Globus pallidus (tissue), 1 donor: ENCODE data around the gene POU6F2.
"Not testable (repeated sequence)": the region's sequence is repeated elsewhere in the genome, so short reads cannot be mapped to it uniquely, and the experiment has no call there.

Source experiments
- DNase-seq: peaks from one replicate; pipeline ENCODE4 v3.0.0-alpha.2; 2015; ENCODE audit warnings: low spot score

The POU6F2 gene, protein sequence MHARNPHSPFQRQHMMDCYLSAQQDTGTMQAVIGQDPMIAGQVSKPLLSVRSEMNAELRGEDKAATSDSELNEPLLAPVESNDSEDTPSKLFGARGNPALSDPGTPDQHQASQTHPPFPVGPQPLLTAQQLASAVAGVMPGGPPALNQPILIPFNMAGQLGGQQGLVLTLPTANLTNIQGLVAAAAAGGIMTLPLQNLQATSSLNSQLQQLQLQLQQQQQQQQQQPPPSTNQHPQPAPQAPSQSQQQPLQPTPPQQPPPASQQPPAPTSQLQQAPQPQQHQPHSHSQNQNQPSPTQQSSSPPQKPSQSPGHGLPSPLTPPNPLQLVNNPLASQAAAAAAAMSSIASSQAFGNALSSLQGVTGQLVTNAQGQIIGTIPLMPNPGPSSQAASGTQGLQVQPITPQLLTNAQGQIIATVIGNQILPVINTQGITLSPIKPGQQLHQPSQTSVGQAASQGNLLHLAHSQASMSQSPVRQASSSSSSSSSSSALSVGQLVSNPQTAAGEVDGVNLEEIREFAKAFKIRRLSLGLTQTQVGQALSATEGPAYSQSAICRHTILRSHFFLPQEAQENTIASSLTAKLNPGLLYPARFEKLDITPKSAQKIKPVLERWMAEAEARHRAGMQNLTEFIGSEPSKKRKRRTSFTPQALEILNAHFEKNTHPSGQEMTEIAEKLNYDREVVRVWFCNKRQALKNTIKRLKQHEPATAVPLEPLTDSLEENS

DNA sequence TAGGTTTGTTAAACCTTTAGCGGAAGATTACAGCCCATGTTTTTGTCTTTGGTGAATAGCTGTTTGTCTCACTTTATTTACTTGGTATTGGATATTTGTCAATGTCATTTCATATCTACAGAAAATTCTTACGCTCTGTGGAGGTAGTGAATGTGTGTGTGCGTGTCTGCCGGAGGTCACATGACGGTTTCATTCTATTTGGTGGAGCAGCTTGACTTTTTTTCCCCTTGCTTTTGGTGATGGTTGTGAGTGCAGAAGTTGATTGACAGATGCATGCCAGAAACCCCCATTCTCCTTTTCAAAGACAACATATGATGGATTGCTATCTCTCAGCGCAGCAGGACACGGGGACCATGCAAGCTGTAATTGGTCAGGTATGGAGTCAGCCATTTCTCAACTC is at the start of gene POU6F2:
Gene POU6F2, plus strand, starts transcription at position 225 of the 400 bp plus-strand sequence. Its CDS starts 45 bp downstream, at position 270.
- DNase-seq = no peak

GRCh38 chr7:38928506-38928905 is 49.2 kb upstream of the POU6F2 start:
- no peak for DNase-seq

DNA sequence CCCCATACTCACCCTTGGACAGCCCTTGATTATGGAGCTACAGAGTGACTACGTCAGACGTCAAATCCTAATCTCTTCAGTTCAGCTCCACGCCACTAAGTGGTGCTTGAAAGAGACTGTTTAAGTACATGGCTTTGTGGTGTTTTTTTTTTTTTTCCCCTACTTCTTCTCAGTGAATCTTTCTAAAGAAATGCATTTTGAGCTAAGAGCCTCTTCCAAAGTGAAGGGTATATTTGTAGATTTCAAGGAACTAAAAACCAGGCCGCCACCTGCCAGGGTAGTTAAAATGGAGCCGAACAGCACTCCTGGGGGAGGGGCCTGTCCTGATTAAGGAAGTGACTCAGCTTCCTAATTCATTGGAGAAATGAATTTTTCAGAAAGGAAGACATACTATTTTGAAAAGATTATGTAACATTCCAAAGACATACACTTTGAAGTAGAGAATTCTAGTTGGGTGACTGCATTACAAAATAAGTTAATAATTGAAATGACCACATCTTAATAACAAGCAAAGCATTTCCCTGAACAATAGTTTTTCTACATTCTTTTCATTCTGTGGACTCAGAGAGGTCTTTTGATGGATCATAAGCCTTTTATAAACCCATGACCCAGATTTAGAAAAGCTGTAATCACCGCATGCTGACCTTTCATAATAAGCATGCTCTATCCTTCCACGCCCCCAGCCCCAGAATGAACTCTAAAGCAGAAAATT is 48.1 kb upstream of the POU6F2 start:
- no peak for DNase-seq

DNA sequence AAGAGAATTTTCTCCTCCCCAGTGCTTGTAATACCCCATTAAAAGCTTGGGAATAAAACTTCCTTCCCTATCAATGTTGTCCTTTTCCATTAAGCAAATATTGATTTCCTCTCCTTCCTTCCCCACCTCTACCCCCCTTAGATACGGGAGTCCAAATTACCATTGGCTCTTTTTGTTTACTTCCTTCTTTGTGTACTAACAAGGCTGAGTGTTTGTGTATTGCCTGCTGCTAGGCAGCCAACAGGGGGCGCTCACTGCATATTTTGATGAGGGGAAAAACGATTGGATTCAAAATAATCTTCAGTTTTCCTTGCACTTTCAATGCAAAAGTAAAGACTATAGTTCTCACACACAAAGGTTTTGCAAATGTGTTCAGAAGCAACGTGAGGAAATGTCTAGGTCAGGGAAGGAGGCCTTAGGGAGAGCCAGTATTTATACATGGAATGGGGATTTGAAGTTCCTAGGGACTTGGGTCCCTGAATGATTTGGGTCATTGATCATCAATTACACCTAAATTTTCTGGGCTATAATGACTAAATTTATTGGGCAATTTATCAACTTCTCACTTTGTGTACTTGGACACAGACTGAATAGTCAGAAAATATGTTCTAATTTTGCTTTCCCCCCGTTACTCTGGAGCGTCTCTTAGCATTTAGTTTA is 45.1 kb upstream of the POU6F2 start:
- DNase-seq = peak; percentile 47

GRCh38 chr7:38934051-38934450 is 43.7 kb upstream of the POU6F2 start:
- DNase-seq = no peak

DNA sequence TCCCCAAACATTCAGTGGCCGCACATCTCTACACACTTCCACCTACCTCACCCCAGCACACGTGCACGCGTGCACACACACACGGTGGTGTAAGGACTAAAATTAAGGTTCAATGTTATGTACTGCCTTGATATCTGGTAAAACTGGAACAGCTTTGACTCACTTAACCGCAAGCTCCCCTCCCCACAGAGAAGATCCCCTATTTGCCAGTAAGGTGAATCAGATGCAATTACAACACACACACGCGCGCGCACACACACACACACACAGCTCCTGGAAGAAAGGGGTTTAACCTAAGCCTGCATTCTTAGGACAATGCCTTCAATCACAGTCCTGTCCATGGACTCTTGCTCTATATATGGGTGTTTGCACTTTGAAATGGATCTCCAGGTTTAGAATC is 43.2 kb upstream of the POU6F2 start:
- DNase-seq = no peak

- no peak for DNase-seq
Observed at GRCh38 chr7:38936641-38937040, 41.1 kb upstream of the POU6F2 start.

GRCh38 chr7:38938001-38938485 is 39.7 kb upstream of the POU6F2 start:
- DNase-seq = no peak

DNA sequence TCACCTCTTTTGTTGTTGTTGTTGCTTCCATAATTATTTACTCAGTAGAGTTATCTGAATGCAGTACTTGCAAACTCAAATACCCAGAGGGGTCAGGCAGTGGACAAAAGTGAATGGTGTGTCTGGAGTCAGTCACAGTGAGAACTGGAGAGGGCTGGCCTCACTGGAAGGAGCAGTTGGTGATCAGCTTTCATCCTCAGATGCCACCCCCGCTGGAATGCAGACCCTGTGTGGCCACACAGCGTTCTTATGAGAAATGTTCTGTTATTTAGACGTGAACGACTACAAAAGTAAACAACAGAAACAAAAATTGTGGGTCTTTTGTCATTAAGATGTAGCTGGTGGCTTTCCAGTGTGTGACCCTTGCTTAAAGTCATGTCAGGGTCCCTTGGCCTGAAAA is 39.1 kb upstream of the POU6F2 start:
- DNase-seq = no peak

- DNase-seq = no peak
Observed at GRCh38 chr7:38940774-38941173, 36.9 kb upstream of the POU6F2 start.

GRCh38 chr7:38942431-38943051 is 35.2 kb upstream of the POU6F2 start:
- DNase-seq = no peak

- DNase-seq = not testable (repeated sequence)
Observed at GRCh38 chr7:38947541-38947940, 30.2 kb upstream of the POU6F2 start.

GRCh38 chr7:38950309-38950708 is 27.4 kb upstream of the POU6F2 start:
- no peak for DNase-seq

GRCh38 chr7:38951213-38951612 is 26.5 kb upstream of the POU6F2 start:
- no peak for DNase-seq

GRCh38 chr7:38953227-38953626 is 24.5 kb upstream of the POU6F2 start:
- no peak for DNase-seq

GRCh38 chr7:38953971-38954370 is 23.7 kb upstream of the POU6F2 start:
- DNase-seq = no peak

GRCh38 chr7:38955892-38956291 is 21.8 kb upstream of the POU6F2 start:
- no peak for DNase-seq

- no peak for DNase-seq
Observed at GRCh38 chr7:38962028-38962427, 15.7 kb upstream of the POU6F2 start.

- no peak for DNase-seq
Observed at GRCh38 chr7:38964921-38965320, 12.8 kb upstream of the POU6F2 start.

DNA sequence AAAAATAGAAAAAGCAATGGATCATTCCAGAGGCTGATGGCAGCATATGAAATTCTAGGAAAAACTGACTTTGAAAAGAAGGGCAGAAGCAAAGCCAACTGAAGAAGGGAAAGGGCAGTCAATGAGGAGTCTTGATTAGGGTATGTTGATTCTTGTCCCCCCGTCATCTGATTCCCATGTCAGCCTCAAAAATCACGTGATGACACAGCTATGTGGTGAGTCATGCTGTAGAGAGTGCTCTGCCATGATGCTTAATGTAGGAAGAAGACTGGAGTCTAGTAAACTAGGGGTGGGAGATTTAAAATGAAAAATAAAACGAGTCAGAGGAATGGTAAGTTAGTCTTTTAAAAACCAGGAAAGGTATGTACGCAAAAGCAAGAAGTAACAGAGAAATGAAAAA is 3.9 kb upstream of the POU6F2 start:
- DNase-seq = no peak

DNA sequence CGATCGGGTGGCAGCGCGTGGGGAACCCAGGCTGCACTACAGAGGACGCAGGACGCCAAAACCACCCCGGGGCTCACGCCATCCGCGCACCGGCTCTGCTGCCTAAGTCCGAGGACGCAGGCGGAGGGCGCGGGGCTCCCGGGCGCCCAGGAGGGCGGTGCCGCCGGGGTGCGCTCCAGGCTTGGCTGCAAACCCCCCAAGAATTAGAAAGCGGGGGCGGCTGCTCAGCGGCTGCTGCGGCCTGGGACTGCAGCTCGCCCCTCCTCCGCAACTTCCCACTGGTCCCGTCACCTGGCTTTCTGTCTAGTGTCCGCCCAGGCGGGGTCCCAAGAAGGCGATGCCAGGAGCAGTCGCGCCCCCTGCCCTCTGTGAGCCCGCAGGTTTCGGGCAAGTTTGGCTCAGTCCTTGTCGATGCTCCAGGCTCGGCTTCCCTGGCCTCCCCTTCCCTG is 1.7 kb upstream of the POU6F2 start:
- no peak for DNase-seq

DNA sequence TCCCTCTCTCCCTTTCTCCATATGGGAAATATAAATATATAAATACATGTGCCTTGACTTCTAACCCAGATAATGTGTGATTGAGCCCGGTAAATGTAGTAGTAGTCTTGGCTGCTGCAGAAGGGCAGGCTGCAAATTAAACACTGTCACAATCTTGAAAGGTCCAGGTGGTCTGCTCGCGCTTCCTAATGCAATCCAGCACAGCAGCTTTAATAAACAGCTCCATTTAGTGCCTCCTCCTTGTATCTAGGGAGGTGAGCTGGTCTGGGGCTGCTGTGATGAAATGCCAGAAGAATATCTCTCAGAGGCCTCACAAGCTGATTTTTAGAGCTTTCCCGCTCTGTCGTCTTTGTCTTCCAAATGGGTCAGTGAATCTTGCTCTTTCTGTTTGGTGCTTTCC is 782 bp downstream of the POU6F2 start:
- DNase-seq = no peak
